Stimulated activated CD8-positive, alpha-beta memory T cell treated with anti-CD3 and anti-CD28 coated beads, Interleukin-7, amount 100 ng/mL, for 4 hours (primary cell): ENCODE results near the gene SLC5A9.
"Not testable (repeated sequence)": the region's sequence is repeated elsewhere in the genome, so short reads cannot be mapped to it uniquely, and the experiment has no call there.

Experiments used
- DNase-seq, 2 donors: peaks; one replicate each; pipeline ENCODE4 v3.0.0-alpha.2; 2020; ENCODE audit warnings: low read depth in 2 of 2

Gene SLC5A9

GRCh38 chr1:48214366-48214765 is 8.2 kb upstream of the SLC5A9 start:
- DNase-seq, result not testable (repeated sequence)

DNA sequence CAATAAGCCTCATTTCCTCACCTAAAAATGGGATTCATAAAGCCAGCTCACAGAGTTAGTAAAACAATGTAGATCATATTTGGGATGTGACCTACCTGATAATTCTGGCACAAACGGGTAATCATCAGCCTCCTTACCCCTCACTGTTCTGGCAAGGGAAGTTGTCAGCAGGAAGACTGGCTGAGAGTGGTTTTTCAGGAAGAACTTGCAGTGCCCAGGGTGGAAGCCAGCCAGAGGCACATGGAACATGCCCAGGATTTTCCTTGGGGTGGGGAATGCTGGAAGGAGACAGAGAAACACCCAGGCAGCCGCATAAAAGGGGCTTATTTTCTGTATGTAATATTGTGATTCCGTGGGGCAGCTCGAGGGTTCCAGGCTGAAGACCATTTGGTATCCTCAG is 7.7 kb upstream of the SLC5A9 start:
- DNase-seq, result no peak

DNA sequence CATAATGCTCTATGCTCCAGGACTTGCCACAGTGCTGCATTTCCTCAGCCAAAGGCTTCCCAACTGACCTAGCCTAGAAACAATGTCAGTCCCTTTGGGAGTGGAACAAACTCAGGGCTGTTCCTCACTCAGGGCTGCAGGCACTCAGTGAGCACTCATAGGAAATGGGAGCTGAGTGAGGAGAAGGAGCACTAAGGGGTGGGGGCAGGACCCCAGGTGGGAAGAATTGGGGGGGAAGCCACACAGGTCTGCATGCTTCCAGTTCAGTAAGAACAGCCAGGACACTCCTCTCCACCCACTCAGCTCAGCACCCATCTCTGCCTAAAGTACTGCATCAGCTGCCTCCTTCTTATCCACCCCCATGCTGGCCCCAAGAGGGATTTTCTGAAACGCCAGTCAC is 7.3 kb upstream of the SLC5A9 start:
- no peak for DNase-seq

GRCh38 chr1:48215889-48216288 is 6.6 kb upstream of the SLC5A9 start:
- no peak for DNase-seq

DNA sequence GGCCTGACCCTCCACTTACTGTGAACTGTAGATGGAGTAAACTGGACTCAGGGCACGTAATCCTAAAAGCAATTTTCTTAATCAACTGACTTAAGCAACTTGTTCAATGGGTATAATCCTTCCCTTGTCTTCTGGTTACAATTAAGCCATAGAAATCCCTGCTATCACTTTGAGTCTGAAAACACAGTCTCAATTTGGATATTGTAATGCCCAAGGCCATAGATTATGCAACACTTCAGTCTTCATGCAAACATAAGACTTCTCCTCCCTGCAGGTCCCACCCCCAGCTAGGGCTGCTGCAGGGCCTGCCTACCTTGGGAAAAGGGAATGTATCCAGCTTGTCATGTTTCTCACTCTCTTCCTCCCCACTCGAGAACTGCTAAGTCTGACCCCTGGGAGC is 6.2 kb upstream of the SLC5A9 start:
- DNase-seq, result no peak

DNA sequence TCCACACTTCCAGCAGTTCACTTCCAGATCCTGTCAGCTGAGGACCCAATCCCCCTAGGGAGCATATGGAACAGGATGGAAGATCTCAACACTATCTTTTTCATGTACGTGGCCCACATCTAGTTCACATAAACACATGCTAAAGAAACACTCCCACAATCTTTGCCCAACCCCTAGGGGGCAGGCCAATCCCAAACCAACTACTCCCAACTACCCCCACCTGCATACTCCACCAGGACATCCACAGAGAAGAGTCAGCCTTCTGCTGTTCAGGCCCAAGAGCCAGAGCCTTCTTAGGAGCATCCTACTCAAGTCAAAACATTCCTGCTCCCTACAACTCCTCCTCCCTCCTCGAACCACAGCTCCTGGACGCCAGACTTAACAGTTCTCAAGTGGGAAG is 5.6 kb upstream of the SLC5A9 start:
- DNase-seq, result no peak

GRCh38 chr1:48217856-48218255 is 4.7 kb upstream of the SLC5A9 start:
- no peak for DNase-seq

DNA sequence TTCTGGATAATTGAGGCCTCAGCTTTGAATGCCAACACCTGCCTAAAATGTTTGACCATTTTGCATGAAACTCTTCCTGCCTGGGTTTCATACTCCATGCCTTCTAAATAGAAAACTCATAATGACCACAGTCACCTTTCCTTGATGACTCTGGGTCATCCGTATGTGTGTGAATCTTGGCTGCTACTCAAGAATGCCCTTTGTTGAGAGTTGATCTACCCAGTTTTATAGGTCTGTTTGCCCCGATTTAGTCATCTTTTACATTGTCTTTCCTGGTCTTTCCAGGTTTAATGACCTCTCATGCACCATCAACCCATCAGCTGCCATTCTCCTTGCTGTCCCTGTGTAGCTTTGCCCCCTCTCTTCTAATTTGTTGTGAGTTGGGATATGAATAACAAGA is 2.7 kb upstream of the SLC5A9 start:
- no peak for DNase-seq

DNA sequence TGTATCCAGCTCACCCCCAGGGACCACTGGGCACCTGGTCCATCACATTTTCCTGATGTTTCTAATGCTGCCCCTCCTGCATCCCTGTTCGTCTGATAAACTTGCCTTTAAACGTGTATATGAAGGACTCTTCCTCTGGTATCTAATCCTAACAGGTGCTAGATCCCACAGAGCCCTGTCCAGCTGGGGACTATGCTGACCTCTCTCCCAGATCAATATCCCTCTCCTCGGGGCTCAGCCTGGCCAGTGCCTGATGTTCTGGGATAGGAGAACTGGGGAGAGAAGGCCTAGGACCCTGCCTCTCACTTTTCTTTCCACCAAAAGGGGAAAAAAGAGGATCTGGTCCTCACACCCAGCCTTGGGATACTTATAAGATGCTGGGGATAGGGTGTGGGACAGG is 1.4 kb upstream of the SLC5A9 start:
- no peak for DNase-seq

DNA sequence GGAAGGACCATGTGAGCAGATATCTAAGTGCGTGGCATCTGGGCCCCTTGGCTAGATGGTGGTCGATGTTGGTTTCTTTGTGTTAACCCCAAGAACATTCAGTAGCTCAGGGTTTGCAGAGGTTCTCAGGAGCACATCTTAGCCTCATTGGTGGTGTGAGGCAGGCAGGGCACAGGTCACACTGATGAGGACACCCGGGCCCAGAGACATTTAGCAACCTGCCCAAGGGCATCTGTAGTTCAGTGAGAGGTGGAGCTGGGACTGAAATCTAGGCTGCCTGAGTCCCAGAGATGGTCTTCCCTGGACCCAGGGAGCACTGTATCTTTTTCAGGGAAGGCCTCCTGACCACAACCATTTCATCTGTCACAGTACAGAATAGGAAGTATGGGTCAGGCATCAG is 859 bp upstream of the SLC5A9 start:
- no peak for DNase-seq

DNA sequence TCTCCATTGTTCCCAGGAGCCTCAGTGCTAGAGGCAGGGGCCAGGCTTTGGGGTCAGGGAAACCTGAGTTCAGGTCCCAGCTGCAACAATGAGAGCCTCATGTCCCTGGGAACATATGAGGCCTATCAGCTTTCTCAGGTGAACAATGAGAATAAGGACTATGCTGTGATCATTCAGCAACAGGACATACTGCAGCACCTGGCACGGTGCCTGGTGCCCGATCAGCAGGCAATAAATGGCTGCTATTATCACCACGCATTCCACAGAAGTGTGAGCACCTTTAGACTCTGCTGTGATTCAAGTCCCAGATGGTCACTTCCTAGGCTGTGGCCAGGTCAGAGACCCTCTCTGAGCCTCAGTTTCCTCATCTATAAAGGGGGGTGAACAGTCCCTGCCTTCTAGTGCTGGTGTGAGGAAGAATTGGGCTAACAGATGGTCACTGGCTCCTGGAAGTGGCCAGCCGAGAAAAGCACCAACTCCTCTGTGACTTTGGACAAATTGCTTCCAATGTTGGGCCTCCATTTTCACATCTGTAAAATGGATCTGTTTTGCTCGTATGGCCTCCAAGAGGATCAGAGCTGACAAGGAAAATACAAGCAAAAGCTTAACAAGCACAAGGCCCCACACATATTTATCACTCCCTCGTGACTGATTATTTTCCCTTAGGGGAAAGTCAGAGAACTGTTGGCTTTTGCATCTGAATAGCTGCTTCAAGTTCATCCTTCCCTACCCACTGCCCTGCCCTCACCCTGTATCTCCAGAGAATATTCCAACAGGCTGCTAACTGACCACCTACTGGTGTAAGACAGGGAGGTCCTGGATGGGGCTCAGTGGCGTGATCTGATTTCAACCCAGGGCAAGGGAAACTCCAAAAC is 1.1 kb downstream of the SLC5A9 start:
- no peak for DNase-seq

GRCh38 chr1:48224791-48225190 is 2.3 kb downstream of the SLC5A9 start:
- DNase-seq, result no peak

DNA sequence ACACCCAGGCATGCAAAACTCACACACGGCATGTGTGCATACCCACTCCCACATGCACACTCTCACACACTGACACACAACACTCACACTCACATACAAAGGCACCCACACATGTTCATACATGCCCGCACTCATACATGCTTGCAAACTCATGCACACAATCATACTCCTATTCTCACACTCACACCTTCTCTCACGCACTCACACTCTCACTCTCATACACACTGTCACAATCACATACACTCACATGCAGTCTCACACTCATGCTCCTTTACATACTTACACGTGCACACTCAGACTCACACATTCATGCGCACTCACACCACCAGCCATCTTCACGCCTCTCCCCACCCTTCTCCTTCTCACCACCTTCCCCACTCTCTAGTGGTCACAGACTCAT is 3.1 kb downstream of the SLC5A9 start:
- no peak for DNase-seq

- no peak for DNase-seq
Measured at GRCh38 chr1:48227165-48228013, 4.9 kb downstream of the SLC5A9 start.

DNA sequence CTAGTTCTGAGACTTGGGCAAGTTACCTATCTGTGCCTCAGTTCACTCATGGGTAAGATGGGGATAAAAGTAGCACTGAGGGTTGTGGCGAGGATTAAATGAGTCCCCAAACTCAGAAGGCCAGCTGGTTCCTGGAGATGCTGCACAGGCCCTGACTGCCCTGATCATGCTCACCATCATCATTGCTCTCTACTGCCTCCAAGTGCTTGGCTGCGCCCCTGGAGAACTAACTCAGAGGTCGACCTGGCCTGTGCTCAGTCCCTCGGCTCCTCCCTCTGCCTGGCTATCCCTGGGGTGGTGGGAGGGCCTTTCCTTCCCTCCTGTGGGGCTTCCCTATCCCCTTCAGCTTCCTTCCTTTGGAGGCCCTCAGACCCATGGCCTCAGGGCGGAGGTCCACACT is 5.6 kb downstream of the SLC5A9 start:
- no peak for DNase-seq

GRCh38 chr1:48229317-48229716 is 6.8 kb downstream of the SLC5A9 start:
- DNase-seq, result no peak

- no peak for DNase-seq
Measured at GRCh38 chr1:48230236-48230635, 7.7 kb downstream of the SLC5A9 start.

- DNase-seq, result no peak
Measured at GRCh38 chr1:48232722-48233121, 10.2 kb downstream of the SLC5A9 start.

DNA sequence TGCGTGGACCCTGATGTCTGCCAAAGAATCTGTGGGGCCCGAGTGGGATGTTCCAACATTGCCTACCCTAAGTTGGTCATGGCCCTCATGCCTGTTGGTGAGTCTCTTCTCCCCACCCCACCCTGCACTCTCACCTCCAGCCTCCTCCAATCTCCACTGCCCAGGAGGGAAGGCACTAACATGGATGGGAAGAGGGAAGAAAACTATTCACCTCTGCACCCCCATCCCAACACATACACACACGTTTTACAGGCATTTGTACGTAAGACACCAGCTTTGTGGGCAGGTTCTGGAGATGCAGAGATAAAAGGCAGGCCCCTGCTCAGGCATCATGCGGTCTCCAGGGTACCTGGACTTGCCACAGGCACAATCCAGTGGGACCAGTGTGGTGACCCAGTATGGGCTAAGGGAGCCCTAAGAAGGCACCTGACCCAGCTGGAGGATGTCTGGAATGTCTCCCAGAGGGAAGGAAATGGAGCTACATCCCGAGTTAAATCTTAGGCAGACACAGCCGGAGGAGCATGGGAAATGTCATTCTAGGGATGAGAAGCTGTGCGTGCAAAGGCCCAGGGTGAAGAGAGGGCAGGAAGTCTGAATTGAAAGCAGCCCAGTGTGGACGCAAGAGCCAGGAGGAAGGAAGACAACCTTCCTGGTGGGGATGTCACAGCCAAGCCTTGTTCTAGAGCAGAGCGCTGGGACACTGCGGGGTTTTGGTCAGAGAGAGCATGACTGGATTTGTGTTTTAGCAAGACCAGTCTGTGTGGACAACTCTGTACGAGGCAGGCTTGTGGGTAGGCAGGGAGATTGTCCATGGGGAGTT is 11.4 kb downstream of the SLC5A9 start:
- no peak for DNase-seq

- no peak for DNase-seq
Measured at GRCh38 chr1:48235652-48236051, 13.1 kb downstream of the SLC5A9 start.

- DNase-seq, result no peak
Measured at GRCh38 chr1:48236716-48237470, 14.4 kb downstream of the SLC5A9 start.
